Choroid plexus epithelial cell (primary cell): Measurements from ENCODE around the gene BCR.
A peak's percentile ranks its signal among the peaks of the same experiment; 100 is the strongest.

Experiments used
- DNase-seq: peaks from one replicate; pipeline ENCODE4 v3.0.0-alpha.2; 2010; ENCODE audit warnings: low read depth
- H3K4me3 ChIP-seq: 2 replicates; pipeline ENCODE4 v1.5.1; 2011; ENCODE audit warnings: low read depth, mild to moderate bottlenecking, control low read depth, low read length, moderate library complexity
- CTCF ChIP-seq: conservative IDR thresholded peaks from 2 replicates; pipeline ENCODE4 v1.5.1; 2011; ENCODE audit warnings: low read depth, mild to moderate bottlenecking, control low read depth, inconsistent platforms, low read length, moderate library complexity

The BCR gene

GRCh38 chr22:23218053-23218866 lies 38.0 kb downstream of the BCR start:
- no peak overlapping the region for H3K4me3 ChIP-seq
- TF ChIP-seq CTCF, result no peak
- DNase-seq, result no peak

- H3K4me3 ChIP-seq, result no peak overlapping the region
- TF ChIP-seq CTCF, result no peak
- DNase-seq, result peak; percentile 86
Observed at GRCh38 chr22:23218867-23219251, 38.5 kb downstream of the BCR start.

GRCh38 chr22:23219317-23219716 lies 39.0 kb downstream of the BCR start:
- no peak for DNase-seq
- H3K4me3 ChIP-seq, result no peak overlapping the region
- TF ChIP-seq CTCF, result no peak

- H3K4me3 ChIP-seq, result no peak overlapping the region
- TF ChIP-seq CTCF, result no peak
- peak; percentile 63 for DNase-seq
Observed at GRCh38 chr22:23219822-23220484, 39.6 kb downstream of the BCR start.

- H3K4me3 ChIP-seq, result no peak overlapping the region
- no peak for TF ChIP-seq CTCF
- peak; percentile 66 for DNase-seq
Observed at GRCh38 chr22:23220485-23221350, 40.4 kb downstream of the BCR start.

- no peak for DNase-seq
- H3K4me3 ChIP-seq, result no peak overlapping the region
- no peak for TF ChIP-seq CTCF
Observed at GRCh38 chr22:23221351-23221804, 41.1 kb downstream of the BCR start.
